ENCODE measurements around the gene FAM20C. TPM values are rescaled to one million over a fixed set of nuclear protein-coding genes. Genes with fewer than 3 reads are reported as not detected.

FAM20C gene
- total and polyA plus RNA-seq, 2 of the 8 experiments (the other 6 are each of a cell fraction or from before 2014, with no cell fraction given), result 9.5 to 34.8 TPM

- TF ChIP-seq RNF2 (IDR thresholded peaks at IDR 0.05; ENCODE audit: borderline replicate concordance, low read depth, low read length, missing control alignments, poor library complexity, severe bottlenecking) (no peak), EGR1 (IDR thresholded peaks at IDR 0.05; ENCODE audit: borderline replicate concordance, low read depth, low read length) (no peak), KDM4A (IDR thresholded peaks at IDR 0.05; ENCODE audit: low read depth, low read length, severe bottlenecking) (no peak), JUND (IDR thresholded peaks at IDR 0.05; ENCODE audit: low read length) (no peak), TAF1 (IDR thresholded peaks at IDR 0.05; ENCODE audit: low read depth, low read length) (no peak), RBBP5 (IDR thresholded peaks at IDR 0.05; ENCODE audit: borderline replicate concordance, low read depth, low read length) (no peak), CREB1 (IDR thresholded peaks at IDR 0.05) (no peak), CBX5 (IDR thresholded peaks at IDR 0.05; ENCODE audit: low read depth, low read length) (no peak), CBX8 (IDR thresholded peaks at IDR 0.05; ENCODE audit: borderline replicate concordance, low read depth, low read length) (no peak)
Measured at GRCh38 chr7:208816-209215, 16.4 kb downstream of the FAM20C start (continued).
